ENCODE results near the gene NAA15.

Gene NAA15

DNA sequence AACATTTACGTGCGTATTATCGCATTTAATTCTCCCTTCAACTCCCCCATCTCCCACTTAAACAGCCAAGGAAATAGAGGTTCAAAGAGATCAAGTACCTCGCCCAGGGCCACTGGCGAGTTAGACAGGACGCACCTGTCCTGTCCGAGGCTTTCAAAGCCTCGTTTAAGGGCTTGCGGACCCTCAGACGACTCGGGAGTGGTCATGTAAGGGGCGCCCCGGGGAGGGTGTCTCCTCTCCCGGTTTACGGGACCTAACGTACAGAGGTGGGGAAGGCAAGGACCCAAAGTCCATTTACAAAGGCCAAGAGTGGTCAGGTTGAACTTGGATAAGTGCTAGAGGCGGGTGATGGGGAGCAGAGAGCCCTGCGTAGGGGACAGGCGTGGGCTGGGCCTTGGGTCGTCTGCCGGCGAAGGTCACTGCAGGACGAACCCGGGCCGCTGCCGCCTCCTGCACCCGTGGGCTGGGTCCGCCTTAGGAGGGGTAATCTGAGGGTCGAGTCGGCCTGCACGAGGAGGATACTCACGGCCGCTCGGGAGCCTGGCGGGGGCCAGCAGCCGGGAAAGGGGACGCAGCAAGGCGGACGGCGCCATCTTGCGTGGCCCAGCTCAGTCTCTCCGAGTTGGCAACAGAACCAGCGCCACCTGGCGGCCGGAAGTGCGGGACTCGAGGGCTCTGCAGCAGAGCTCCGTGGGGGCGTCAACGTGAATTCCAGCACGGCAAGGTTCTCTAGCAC lies 5.9 kb upstream of the NAA15 start (continued):
- peak; percentile 31; the same call in 1 of the 2 replicates for TF ChIP-seq INSM2 (tag by site-specific recombination; IDR thresholded peaks at IDR 0.05)
- TF ChIP-seq MZF1 (tag by site-specific recombination; IDR thresholded peaks at IDR 0.05; ENCODE audit: borderline replicate concordance) = peak; percentile 73
- TF ChIP-seq ZNF600 (tag by site-specific recombination; IDR thresholded peaks at IDR 0.05) = peak; percentile 68
- TF ChIP-seq ZNF654 (tag by site-specific recombination; IDR thresholded peaks at IDR 0.05; ENCODE audit: low read depth) = peak; percentile 59
- TF ChIP-seq MEIS1 (CRISPR knock-in tag; IDR thresholded peaks at IDR 0.05; ENCODE audit: borderline replicate concordance) = no peak
- TF ChIP-seq ZSCAN30 (tag by site-specific recombination; IDR thresholded peaks at IDR 0.05) = 0 out of 2 replicates have a peak, but pooled peaks have one; percentile 57
- TF ChIP-seq SP7 (tag by site-specific recombination; IDR thresholded peaks at IDR 0.05) = peak; percentile 67
- peak; percentile 23; the same call in 1 of the 2 replicates for TF ChIP-seq KLF9 (tag by site-specific recombination; IDR thresholded peaks at IDR 0.05; ENCODE audit: low read depth)
- TF ChIP-seq ZNF2 (tag by site-specific recombination; IDR thresholded peaks at IDR 0.05) = peak; percentile 82
- TF ChIP-seq EGR2 (tag by site-specific recombination; IDR thresholded peaks at IDR 0.05; ENCODE audit: low read depth) = peak; percentile 82
- peak; percentile 19; the same call in 1 of the 2 replicates for TF ChIP-seq ZBTB44 (tag by site-specific recombination; IDR thresholded peaks at IDR 0.05)
- TF ChIP-seq ZNF292 (tag by site-specific recombination; IDR thresholded peaks at IDR 0.05; ENCODE audit: borderline replicate concordance, low read depth) = no peak
- peak; percentile 76; the same call in 1 of the 2 replicates for TF ChIP-seq ZFP37 (tag by site-specific recombination; IDR thresholded peaks at IDR 0.05)
- TF ChIP-seq ZNF548 (tag by site-specific recombination; IDR thresholded peaks at IDR 0.05) = no peak
- TF ChIP-seq ZSCAN5A (tag by site-specific recombination; IDR thresholded peaks at IDR 0.05) = no peak
- TF ChIP-seq, protein P1, sequence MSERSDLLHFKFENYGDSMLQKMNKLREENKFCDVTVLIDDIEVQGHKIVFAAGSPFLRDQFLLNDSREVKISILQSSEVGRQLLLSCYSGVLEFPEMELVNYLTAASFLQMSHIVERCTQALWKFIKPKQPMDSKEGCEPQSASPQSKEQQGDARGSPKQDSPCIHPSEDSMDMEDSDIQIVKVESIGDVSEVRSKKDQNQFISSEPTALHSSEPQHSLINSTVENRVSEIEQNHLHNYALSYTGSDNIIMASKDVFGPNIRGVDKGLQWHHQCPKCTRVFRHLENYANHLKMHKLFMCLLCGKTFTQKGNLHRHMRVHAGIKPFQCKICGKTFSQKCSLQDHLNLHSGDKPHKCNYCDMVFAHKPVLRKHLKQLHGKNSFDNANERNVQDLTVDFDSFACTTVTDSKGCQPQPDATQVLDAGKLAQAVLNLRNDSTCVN (tag by site-specific recombination; optimal IDR thresholded peaks at IDR 0.05) = peak; percentile 35
- TF ChIP-seq ZBTB48 (tag by site-specific recombination; IDR thresholded peaks at IDR 0.05) = 0 out of 2 replicates have a peak, but pooled peaks have one; percentile 50
- TF ChIP-seq ZNF324 (tag by site-specific recombination; IDR thresholded peaks at IDR 0.05) = peak; percentile 58; the same call in 1 of the 2 replicates
- TF ChIP-seq ZXDB (tag by site-specific recombination; IDR thresholded peaks at IDR 0.05) = peak; percentile 72
- peak; percentile 33; the same call in 1 of the 2 replicates for TF ChIP-seq ZNF76 (tag by site-specific recombination; IDR thresholded peaks at IDR 0.05; ENCODE audit: borderline replicate concordance, low read depth)
- TF ChIP-seq, protein P2, sequence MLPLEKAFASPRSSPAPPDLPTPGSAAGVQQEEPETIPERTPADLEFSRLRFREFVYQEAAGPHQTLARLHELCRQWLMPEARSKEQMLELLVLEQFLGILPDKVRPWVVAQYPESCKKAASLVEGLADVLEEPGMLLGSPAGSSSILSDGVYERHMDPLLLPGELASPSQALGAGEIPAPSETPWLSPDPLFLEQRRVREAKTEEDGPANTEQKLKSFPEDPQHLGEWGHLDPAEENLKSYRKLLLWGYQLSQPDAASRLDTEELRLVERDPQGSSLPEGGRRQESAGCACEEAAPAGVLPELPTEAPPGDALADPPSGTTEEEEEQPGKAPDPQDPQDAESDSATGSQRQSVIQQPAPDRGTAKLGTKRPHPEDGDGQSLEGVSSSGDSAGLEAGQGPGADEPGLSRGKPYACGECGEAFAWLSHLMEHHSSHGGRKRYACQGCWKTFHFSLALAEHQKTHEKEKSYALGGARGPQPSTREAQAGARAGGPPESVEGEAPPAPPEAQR (tag by site-specific recombination; IDR thresholded peaks at IDR 0.05) = no peak
- TF ChIP-seq ZFHX2 (tag by site-specific recombination; conservative IDR thresholded peaks at IDR 0.05) = peak; percentile 87
- TF ChIP-seq, protein P3, sequence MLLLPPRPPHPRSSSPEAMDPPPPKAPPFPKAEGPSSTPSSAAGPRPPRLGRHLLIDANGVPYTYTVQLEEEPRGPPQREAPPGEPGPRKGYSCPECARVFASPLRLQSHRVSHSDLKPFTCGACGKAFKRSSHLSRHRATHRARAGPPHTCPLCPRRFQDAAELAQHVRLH (tag by site-specific recombination; IDR thresholded peaks at IDR 0.05) = 0 out of 2 replicates have a peak, but pooled peaks have one; percentile 50
- TF ChIP-seq ZNF391 (tag by site-specific recombination; IDR thresholded peaks at IDR 0.05; ENCODE audit: borderline replicate concordance, low read depth) = peak; percentile 89
- no peak for TF ChIP-seq ZNF274 (IDR thresholded peaks at IDR 0.05; ENCODE audit: low read length)
- TF ChIP-seq ZNF274 (tag by site-specific recombination; IDR thresholded peaks at IDR 0.05; ENCODE audit: borderline replicate concordance) = no peak
- TF ChIP-seq HOXD13 (CRISPR knock-in tag; IDR thresholded peaks at IDR 0.05; ENCODE audit: borderline replicate concordance) = 0 out of 2 replicates have a peak, but pooled peaks have one; percentile 30
- TF ChIP-seq KLF7 (tag by site-specific recombination; IDR thresholded peaks at IDR 0.05; ENCODE audit: borderline replicate concordance) = peak; percentile 64; the same call in 1 of the 2 replicates
- TF ChIP-seq, protein P4, sequence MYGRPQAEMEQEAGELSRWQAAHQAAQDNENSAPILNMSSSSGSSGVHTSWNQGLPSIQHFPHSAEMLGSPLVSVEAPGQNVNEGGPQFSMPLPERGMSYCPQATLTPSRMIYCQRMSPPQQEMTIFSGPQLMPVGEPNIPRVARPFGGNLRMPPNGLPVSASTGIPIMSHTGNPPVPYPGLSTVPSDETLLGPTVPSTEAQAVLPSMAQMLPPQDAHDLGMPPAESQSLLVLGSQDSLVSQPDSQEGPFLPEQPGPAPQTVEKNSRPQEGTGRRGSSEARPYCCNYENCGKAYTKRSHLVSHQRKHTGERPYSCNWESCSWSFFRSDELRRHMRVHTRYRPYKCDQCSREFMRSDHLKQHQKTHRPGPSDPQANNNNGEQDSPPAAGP (tag by site-specific recombination; IDR thresholded peaks at IDR 0.05) = peak; percentile 71; the same call in 1 of the 2 replicates
- TF ChIP-seq ZNF707 (tag by site-specific recombination; IDR thresholded peaks at IDR 0.05) = no peak
- peak; percentile 54 for TF ChIP-seq ZNF341 (tag by site-specific recombination; IDR thresholded peaks at IDR 0.05; ENCODE audit: low read depth)
